Activated CD4-positive, CD25-positive, alpha-beta regulatory T cell (primary cell): ENCODE results near the gene QRFP.

Experiments
- DNase-seq, 4 experiments: peaks; one replicate each; lab custom pipeline; 2025; lab: John Stamatoyannopoulos, UW

Gene QRFP

DNA sequence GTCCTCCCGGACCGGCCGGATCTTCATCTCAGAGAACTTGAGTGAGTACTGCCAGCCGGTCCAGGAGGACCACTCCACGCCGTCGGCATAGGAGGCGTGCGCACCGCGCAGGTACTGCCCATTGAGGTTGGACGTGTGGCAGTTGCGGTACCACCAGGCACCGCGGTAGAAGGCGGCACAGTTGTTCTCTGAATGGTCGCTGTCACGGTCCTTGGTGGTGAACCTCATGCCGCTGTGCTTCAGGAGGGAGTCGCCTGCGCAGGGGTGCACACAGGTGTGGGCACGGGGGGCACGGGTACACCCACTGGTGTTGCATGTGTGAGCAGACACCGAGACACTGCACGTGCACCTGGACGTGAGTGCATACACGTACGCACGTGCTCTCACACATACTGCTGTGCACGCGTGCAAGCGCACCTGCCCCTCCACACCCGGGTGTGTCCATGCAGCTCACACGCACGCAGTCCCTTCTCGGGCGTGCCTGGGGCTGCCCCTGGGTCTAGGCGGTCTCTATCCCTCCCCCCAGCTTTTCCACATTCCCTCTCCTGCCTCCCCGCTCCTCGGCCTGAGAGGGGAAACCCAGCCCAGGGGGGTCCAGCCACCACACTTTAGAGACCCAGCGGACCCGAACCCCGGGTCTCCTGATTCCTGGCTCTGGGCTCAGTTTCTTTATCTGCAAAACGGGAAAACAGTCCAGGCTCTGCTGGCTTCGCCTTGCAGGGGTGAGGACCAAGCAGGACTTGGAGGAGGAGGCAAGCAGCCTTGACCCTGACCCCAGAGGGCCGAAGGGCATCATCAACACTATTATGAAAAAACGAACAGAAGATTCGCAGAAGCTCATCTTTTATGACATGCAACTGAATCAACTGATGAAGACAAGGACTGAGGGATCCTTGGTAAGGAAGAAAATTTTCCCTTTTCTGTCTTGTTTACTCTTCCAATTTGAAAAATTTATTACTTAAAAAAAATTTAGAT is 7.7 kb upstream of the QRFP start:
- no peak for DNase-seq

DNA sequence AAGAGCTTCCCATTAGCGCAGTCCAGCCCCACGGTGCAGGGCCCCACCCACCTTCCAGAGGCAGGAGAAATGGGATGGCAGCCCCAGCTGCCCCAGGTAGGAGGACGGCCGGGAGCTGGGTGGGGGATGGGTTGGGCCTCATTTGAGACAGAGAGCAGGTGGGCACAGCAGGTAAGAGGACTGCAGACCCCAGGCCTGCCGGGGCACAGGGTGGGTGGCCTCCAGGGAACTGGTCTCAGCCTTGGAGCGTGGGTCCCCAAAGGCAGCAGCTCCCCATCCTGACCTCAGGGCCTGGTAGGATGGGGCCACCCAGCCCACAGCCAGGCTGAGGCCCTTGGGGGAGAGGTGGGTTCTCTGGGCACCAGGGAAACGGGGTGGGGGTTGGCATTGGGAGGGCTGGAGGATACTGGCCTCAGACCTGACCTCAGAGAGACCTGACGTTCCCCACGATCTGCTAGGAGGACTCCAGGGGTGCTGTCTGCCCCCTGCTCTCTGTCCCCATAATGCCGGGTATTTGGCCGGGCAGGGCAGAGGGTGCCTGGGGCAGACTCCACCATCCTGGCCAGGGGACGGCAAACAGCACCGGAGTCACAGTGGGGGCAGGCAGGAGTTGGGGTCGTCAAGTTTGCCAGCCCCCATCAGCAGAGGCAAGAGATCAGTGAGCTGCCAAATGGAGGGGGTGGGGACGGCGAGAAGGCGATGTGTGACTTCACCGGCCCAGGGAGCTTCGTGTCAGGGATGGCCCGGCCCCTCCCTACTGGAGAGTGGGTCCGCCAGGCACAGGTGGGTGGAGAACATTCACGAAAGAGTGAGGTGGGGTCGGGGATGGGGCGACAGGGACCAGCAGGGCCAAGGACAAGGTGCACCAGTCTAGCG is 6.8 kb upstream of the QRFP start:
- DNase-seq, result no peak

DNA sequence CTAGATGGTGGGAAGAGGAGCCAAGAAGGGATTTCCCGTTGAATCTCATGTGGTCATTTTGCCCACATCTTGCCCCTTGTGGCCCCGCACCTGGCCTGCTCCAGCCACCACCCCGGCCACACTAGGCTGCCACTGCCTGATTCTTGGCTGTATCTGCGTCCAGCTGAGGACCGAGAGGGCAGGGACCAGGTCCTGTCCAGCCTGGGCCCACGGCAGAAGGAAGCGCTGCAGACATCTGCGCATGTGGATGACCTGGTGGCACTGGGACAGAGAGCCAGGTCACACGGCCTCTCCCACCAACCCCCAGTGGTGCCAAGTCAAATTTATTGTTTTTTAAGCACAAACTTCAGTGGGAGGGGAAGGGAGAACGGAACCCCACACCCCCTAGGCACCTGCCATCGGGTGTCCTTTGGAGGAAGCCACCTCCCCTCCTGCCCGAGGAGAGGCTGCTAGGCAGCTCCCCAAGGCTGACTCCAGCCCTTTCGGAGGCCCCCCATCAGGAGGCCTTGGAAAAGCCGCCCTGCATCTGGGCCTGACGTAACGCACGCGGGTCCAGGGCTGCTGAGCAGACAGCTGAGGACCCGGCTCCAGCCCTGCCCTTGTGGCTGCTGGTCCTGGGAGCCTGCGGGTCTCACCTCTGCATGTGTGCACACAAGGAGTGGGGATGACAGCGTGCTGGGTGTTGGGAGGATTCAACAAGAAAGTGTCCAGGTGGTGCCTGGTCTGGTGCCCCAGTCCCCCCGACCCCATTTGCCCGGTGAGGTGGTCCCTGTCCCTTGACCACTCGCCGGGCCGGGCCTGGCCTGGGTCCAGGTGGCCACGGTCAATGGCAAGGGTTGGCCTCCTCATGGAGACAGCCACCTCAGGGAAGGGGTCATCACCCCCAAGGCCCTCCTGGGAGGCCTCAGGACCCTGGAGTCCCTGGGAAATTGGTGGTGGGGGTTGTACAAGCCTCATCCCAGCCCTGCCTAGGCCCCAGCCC is 5.9 kb upstream of the QRFP start:
- DNase-seq, result no peak

DNA sequence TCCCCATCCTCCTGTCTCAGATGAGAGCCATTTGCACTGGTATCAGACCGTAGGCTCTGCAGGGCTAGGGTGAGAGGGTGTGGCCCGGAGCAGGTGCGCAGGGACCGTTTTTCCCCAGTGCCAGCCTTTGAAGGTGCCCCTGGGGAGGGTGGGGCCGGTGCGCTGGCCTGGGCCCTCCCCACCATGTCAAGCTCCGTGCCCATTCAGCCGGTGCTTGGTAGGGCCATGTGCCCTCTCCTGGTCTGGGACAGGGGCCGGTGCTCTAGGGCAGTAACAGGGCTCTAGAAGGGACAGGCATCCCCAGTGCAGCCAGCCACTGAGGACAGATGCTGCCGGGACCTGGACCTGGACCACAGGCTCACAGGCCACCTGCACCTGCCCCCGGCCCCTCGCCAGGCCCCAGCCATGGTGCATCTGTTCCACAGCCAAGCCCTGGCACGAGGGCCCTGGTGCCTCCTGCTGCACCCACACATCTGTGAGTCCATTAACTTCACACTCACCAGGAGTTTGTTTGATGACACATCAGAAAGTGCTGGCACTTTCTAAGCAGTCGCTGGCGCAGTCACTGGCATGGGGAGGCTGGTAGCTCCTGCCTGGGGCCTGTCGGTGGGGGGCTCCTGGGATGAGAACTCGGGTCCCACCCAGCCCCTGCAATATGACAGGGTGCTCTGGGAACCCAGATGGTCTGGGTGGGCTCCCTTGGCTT is 5.0 kb upstream of the QRFP start:
- DNase-seq, result no peak

DNA sequence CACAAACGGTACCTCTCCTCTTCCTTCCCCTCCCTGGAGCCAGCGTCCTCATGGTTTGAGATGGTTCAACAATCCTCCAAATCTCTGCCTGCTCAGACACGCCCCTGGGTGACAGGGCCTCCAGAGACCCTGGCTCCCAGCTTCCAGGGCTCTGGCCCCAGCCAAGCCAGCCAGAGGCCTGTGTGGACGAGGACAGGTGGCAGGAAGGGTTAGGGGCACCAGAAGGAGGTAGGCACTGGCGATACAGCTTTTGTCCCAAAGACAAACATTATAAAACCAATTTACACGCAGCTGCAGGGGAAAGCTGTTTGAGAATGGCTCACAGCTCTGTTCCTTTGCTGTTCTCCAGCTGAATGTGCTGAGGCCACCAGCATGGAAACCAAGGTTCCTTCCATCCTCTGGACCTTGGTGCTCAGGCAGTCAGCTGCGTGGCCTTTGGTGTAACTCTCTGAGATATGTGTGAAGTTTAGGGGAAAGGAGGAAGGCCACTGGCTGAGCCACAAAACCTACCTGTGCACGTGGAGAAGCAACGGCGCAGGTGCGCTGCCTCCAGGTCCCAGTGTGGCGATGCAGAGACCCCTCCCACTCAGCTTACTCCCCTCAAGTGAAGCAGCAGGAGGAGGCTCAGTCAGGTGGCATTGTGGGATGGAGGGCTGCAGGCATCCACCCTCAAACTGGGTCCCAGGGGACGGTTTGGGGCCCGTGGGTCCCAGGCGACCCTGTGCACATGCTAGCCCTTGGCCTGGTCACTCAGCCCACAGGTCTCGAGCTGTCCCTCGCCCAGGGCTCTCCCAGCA is 4.3 kb upstream of the QRFP start:
- DNase-seq, result no peak

DNA sequence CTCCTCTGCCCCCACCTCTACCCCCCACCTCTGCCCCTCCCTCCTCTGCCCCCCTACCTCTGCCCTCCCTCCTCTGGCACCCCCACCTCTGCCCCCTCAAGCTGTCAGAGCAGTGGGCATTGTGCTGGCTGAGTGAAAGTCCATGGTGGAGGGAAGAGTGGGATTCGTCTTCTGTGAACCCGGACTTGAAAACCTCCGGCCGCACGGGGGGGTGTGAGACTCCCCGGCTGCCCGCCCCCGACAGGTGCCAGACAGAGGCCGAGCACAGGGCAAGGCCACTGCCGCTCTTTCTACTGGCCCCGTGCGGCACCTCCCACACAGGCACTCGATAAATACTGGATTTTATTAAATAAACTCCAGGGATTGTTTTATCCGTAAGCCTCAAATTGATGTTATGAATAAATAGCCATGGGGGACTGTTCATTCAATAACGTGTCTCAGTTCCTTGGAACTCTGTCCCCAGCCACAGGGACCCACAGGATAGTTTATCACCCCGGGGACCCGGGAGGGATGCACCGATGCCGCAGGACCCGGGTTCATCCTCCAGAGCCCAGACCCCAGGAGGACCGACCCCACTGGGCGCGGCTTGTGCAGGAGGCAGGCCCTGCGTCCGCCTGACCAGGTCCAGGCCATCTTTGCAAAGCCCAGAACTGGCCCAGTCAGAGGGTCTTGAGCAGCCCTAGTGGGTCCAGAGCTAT is 2.6 kb upstream of the QRFP start:
- no peak for DNase-seq

DNA sequence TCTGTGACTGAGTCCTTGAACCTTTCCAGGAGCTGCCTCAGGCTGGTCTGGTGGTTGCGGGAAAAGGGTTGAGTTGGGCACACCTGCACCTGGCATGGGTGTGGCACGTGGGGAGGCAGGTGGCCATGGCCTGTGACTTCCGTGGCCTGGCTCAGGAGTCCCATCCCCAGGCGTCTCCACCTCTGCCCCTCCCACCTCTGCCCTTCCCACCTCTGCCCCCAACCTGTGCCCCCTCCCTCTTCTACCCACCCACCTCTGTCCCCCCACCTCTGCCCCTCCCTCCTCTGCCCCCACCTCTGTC is 1.9 kb upstream of the QRFP start:
- DNase-seq, result no peak

DNA sequence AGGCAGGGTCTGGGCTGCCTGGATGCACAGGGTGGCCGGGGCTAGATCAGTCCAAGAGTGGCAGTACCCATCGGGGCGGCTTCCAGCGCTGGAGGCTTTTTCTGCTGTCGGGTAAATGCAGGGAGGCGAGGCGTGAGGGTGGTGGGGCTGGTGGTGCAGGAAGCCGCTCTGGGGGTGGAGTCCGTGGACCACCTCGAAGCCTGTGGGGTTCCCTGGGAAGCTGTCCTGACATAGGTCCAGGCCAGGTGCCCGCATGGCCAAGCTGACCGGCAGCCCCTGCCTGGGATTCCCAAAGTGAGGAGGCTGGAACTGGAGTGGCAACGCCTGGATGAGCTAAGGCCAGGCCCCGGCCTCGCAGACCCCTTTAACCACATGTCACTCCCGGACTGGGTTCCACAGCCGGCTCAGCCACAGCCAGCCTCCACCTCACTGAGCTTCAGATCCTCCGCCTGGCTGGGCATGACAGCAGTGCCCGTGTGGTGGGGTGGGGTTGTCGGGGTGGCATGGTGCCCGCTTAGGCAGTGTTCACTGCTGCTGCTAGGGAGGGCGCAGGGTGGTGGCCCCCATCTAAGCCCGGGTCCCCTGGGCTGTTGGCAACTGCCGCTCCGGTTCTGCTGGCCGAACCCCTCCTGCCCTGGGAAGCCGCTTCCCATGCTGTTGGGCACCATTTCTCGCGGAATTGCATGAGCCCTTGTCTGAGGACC is 1.4 kb upstream of the QRFP start:
- no peak for DNase-seq

DNA sequence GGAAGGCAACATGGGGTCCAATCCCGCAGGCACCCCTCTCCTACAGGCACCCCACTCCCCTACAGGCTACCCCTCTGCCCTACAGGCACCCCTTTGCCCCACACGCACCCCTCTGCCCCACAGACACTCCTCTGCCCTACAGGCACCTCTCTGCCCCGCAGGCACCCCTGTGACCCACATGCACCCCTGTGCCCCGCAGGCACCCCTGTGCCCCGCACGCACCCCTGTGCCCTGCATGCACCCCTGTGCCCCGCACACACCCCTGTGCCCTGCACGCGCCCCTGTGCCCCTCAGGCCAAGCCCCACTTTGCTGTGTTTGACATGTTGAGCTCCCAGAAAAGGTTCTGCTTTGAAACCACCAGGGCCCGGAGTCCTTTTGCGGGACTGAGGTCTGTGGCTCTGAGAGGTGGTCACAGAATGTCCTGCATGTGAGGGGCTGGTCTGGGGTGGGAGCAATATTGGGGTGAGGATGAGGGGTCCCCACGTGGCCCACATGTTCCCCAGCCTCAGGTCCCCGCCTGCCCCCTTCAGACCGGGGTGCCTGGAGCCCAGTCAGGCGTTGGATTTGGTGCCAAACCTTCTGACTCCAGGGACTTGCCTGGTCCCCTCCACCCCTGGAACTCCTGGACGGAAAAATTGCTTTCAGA is 616 bp upstream of the QRFP start:
- DNase-seq, result no peak

DNA sequence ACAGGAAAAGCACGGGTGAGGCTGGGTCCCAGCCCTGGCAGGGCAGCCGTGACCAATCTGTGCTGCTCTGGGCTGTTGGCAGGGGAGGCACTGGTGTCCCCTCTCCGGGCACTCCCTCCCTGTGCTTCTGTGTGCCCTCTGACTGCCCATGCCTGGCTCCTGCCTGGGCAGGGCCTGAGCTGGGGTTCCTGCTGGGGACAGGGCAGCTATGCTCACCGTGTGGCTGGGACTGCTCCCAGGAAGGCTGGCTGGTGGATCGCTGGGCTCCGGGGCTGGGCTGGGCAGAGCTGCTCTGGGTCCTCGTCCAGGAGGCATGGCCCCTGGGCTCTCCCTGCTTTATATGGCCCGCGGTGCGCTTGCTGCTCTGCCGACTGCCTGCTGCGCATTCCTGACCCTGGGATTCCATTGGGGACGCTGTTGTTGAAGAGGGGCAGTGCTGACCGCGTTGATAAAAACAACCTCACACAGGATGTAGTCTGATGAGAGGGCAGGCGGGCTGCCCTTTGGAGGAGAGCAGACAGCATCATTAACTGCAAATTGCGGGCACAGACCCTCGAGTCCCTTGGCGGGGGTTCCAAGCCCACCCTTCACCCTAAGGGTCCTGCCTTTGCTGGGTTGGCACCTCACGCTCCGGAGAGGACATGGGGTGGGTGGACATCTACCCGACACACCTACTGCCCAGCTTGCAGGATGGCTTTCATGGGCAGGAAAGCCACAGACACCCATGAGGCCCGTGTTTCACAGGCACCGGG is 955 bp downstream of the QRFP start:
- DNase-seq, result no peak

DNA sequence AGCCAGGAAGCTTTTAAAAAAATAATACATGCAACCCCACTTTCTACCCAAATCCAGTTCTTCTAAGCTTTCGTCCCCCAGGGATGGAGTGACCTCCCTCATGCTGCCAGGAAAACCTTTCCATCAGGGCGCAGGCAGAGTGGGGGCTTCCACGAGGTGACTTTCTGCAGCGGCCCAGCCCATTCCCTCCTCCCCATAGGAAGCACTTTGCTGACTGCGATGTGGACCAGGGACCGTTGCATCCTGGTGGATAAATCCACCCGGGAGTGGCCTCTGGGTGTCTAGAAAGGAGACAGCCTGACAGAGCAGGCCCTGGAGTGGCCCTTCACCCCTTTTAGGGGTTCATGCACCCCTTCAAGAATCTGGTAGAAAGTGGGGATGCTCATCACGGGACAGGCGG is 1.6 kb downstream of the QRFP start:
- no peak for DNase-seq

DNA sequence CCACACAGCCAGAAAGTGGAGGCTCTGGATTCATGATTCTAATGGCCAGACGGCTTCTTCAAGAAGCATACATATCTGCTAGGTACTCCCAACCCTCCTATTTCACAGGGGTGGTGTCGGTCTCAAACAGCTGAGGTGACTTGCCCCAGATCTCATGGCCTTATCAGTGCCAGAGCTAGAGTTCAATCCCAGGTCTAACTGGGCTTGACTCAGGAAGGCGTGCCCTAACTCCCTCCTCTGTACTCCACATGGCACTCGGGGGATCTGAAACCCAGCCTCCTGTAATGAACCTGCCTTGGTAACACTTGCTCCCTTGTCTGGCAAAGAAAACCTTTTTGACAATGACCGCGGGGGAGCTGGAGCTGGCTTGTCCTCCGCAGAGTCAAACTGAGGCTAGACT is 2.1 kb downstream of the QRFP start:
- no peak for DNase-seq

DNA sequence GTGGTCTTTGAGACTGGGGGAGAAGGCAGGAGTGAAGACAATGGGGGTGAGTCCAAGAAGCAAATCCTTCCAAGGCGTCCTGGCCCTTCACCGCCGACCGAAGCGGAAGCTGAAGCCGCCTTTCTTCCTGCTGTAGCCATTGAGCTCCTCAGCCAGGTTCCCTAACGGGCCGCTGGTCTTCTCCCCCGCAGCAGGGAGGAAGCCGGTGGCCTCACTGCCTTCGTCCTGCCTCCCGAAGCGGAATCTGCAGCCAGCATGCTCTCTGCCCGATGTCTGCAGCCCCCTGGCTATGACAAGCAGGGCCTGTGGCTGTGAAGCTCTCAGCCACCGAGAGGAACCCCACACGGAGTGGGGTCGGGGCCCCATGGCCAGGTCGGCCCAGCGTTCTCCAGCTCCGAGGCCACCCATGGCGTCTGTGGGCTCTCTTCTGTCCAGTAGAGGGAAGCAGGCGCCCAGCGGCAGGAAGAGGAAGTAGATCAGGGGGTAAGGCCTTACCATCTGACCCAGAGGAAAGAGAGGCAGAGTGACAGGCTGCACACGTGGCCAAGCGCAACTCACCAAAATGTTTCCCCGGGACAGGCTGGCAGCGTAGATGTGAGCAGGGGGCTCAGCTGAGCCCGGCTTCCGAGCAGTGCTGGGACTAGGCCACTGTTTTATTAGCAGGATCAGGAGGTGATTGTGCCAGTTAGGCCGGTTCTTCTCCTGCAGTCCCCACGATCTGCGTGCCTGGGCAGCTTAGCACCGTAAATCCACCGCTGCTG is 3.1 kb downstream of the QRFP start:
- no peak for DNase-seq

DNA sequence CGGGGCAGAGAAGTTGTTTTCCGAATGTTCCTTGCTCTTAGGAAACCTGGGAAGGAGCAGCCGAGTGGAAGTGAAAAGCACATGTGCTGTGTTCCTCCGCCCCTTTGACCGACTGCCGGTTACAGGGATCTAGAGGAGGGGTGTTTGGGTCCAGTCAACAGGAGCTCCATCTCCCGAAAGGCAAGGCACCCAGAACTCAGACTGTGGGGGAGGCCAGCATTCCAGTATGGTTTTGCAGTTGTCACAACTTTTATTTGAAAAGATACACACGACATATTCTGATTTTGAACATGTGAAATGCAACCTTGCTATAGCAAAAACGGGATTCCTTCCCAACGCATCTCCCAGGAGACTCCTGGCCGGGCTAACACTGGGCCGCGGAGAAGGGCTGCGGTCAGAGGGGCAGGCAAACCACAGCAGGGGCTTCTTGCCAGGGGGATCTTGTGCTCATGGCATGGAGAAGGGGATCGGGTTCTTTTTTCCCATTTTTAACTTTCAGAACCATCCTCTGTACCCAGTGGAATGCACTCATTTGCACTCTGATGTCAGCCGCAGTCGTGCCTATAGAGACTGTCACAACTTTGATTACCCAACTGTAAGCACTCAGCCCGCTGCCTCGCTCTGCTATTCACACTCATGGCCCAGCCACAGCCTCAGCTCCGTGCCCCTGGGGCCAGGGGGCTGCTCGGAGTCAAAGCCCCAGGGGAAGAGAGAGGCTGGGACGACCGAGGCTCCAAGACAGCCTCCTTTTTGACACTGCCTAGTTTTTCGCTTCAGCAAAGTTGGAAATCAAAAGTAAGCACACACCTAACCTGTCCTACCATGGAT is 3.9 kb downstream of the QRFP start:
- DNase-seq, result no peak

DNA sequence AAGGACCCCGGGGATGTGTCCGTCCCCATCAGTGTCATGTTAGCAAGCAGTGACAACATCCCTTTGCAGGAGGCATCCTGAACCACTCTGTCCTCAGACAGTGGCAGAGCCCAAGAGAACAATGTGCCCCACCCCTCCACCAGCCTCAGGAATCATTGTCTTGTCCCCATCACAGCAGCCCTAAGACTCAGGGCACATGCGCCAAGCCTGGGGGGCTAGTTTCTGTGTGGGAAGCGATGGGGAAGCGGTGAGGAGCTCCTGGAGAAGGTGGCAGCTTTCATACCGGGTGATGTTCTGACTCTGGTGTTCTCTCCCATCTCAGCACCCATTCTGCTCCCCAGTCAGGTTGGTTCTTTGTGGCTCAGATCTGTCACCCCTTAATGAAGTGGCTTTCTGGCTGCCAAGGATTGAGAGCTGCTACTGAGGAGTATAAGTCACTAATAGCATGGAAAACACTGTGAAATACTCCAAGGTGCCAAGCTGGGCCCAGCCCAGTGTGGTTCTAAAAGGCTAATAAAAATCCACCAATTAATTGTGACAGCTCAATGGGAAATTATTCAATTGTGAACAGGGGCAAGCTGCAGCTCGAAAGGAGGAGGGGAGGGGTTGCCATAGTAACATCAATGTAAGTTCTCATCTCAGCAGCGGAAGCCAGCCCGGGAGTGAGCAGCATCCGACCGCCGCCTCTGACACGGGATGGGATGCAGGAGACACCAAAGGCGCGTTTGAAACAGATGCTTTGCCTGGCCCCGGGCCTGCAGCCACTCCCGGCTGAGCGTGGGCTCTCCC is 4.7 kb downstream of the QRFP start:
- no peak for DNase-seq
